COLO668 (cell line): ENCODE data around the gene NAIP.
"Not testable (repeated sequence)": the region's sequence is repeated elsewhere in the genome, so short reads cannot be mapped to it uniquely, and the experiment has no call there.

Experiments used
- DNase-seq: peaks from one replicate; lab custom pipeline; 2025; ENCODE audit not compliant: unreplicated experiment; lab: John Stamatoyannopoulos, UW

Gene NAIP

GRCh38 chr5:71025289-71025953, at the start of gene NAIP:
Gene NAIP (minus strand): TSS chr5:71025339. CDS start chr5:71012915, 12,424 bp downstream.
- not testable (repeated sequence) for DNase-seq

DNA sequence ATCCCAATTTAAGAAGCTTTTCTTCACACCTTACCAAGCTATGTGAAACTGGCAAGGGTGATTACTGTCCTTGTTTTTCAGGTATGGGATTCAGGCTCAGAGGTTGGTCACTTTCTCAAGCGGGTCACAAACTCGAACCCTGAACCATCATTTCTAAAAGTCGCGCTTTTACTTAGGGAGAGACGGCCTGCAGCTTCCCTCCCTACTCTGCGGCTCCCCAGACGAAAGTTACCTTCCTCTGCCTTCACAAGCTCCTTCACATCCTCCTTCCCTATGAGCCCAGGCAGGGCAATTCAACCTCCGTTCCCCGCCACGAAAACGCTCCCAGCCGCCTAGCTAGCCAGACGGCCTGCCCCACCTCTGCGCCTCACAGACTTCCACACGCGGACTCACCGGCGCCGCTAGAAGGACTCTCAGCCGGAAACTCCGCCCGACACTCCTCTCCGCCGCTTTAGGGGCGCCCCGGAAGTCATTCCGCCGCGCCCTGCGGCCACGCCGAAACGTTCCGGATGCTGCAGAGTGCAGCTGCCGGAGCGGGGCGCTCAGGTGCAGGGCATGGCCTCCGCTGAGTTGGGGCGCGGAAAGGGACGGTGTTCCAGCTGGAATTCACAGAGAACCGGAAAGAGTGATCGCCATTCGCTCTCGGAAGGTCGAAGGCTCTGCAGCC, 42.3 kb upstream of the NAIP start, which contains the start of gene GTF2H2:
Gene GTF2H2, minus strand, starts transcription at position 415 of the 667 bp plus-strand sequence. CDS start 4,913 bp downstream, outside the sequence.
- DNase-seq: not testable (repeated sequence)

- DNase-seq: not testable (repeated sequence)
Measured at GRCh38 chr5:71061322-71061721, 36.2 kb upstream of the NAIP start.

DNA sequence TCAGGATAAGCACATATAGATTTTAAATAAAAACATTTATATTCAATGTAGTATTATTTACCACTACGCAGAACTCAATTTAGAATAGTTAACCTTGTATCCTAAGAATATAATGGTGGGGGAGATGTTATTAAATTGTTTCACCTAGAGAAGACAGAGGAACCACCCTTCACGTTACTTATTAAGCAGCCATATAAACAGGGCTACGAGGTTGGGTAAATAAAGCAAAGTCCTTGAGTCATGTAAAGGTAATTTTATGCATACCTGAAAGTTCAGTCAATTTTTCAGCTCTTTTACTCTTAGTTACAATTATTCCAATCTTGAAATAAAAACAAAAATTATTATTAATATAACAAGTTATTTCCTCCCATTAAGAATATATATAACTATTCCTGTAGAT, 34.3 kb upstream of the NAIP start:
- DNase-seq: not testable (repeated sequence)

DNA sequence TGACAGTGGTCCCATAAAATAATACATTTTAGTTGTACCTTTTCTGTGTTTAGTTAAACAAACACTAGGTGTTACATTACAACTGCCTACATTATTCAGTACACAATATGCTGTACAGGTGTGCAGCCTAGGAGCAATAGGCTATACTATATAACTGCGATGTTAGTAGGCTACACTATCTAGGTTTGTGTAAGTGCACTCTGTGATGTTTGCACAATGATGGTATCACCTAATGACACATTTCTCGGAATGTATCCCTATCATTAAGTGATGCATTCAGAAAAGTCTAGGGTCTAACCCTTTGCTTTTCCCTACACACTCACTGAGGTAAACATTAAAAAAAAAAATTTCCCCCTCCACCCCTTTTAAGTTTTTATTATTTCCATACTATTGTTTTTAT, 19.7 kb upstream of the NAIP start:
- DNase-seq: not testable (repeated sequence)

- not testable (repeated sequence) for DNase-seq
Measured at GRCh38 chr5:71044128-71044527, 19.0 kb upstream of the NAIP start.

DNA sequence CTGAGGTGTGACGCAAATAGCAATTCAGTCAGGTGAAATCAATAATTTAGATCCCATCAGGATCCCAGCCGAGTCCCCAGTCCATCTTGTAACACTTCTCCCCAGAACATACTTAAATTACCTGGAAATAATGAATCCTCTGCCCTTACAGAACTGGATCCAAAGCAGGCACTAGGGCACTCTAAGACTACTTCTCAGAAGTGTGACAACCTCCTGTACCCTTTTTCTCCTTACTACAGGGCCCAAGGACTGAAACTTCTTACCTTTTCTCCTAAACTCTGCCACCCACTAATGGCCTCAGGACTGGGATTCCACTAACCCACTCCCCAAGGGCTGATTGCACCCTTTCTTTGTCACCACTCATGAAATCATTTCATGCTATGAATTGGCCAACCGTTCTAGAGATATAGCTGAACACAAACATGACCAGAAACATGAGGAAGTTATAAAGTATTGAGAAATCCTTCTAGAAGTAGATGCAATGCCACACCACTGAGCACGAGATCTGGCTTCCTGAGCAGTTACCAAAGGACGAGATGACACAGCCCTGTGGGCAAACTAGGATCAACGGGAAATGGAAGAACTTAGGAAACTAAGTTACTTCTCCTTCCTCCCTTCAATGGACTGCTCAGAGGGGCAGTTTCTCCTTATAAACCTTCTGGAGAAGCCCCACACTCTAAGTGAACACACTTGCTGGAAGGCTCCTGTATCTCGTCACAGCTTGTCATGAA, 6.1 kb upstream of the NAIP start:
- not testable (repeated sequence) for DNase-seq

DNA sequence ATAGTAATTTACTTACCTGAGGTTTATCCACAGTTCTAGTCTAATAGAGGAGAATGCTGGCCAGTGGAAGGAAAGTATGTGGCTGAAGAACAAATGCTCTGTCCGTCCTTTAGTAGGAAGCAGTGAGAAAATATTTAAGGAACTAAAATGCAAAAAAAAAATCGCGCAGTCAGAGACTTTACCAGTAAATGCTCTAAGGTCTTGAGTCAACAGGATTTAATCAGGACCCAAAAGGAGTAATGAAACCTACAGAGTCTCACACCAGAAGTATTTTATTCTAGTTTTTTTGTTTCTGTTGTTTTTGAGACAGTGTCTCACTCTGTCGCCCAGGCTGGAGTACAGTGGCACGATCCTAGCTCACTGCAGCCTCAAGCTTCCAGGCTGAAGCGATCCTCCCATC, 4.5 kb downstream of the NAIP start:
- DNase-seq: not testable (repeated sequence)

GRCh38 chr5:71018376-71019005, 6.6 kb downstream of the NAIP start:
- not testable (repeated sequence) for DNase-seq

- DNase-seq: no peak
Measured at GRCh38 chr5:71014176-71014575, 11.0 kb downstream of the NAIP start.

DNA sequence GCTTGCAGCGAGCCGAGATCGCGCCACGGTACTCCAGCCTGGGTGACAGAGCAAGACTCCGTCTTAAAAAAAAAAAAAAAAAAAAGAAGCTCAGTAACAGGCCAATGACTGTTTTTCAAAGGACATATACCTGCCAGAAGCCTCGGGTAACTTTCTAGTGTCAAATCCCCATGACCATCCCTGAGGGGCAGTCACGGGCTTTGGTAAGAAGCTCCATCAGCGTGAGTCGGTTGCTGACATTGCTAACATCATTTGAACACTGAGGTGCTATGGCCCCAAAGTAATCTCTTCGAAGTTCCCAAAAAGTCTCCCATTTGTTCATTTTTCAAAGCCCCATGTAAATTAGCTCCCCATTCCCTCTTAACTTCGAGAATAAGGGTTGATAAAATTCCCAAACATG, 11.6 kb downstream of the NAIP start:
- no peak for DNase-seq

GRCh38 chr5:71011194-71011792, 13.8 kb downstream of the NAIP start:
- DNase-seq: no peak

DNA sequence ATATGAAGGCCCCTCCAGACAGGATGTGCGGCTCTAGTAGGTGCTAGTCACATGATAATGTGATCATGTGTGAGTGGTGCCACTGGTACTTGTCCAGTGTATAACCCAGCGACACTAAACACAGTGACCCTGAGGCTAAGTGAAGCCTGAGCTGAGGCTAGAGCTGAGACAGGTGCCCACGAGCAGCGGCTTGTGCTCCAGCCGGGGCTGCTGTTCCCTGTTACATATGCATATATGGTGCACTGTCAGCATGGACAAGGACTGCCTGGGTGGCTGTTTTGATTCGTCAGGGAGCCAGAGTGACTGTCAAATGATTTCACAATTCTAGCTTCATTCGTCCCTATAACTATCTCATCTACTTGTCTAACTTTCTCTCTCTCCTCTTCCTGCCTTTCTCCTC, 18.2 kb downstream of the NAIP start:
- DNase-seq: not testable (repeated sequence)

- not testable (repeated sequence) for DNase-seq
Measured at GRCh38 chr5:70984882-70985281, 40.3 kb downstream of the NAIP start.

DNA sequence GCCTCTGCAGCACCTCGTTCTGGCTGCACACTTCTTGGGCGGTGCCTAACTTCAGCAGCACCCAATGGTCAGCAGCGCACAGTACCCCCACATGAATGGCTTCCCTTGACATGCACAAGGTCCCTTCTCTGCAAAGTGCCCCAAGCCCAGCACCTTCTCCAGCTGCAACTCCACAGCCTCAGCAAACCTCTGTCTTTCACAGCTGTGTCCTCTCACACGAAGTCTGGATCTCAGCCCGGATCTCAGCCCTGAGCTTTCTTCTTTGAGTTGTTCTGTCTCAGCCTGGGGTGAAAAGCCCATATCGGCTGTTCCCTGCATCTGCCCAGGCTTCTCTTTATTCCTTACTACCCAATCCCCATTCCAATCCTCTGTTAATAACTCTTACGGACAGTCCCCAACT, 57.9 kb downstream of the NAIP start:
- not testable (repeated sequence) for DNase-seq

GRCh38 chr5:70964531-70964930, 60.6 kb downstream of the NAIP start:
- not testable (repeated sequence) for DNase-seq

- not testable (repeated sequence) for DNase-seq
Measured at GRCh38 chr5:70953068-70953467, 72.1 kb downstream of the NAIP start.

DNA sequence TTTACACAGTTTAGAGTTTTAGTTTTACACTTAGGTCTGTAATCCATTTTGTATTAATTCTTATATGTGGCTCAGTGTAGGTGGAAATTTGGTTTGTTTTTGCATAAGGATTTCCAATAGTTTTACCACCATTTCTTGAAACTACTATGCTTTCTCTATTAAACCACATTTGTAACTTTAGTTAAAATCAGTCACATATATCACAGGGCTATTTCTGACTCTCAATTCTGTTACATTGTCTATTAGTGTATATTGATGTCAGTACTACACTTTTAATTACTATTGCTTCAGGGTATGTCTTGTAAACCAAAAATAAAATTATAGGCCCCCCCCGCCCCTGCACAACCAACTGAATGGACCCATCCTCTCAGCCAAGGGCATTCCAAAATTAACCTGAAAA, 92.6 kb downstream of the NAIP start:
- DNase-seq: not testable (repeated sequence)

DNA sequence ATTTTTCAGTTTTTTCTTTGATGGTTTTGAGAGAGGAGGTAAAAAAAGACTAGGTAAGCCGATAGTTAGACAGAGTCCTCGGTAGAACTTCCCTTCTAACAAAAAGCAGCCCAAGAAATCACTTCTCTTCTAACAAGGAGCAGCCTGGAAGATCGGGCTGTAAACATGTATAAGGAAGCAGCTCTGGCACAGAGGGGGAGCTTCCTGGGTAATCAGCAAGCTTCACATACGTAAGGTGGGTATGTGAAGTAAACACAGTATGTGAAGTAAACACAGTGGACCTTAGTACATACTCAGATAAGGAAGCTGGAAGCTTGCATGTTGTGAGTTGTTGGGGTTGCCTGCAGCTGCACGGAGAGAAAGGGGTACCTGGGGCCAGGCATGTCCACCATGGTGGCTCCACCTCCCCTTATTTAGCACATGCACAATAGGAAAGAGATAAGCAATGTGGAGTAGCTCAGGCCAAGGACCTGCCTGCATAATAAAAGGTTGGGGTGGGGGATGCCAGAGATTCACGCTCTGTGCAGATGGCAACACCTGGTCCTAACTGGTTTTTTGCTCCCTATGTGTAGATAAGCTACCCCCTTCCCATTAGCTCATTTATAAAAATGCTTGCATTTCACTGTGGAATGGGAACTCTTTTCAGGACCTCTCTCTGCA, 93.3 kb downstream of the NAIP start:
- not testable (repeated sequence) for DNase-seq

GRCh38 chr5:70925211-70925562, 100.0 kb downstream of the NAIP start:
- DNase-seq: not testable (repeated sequence)
